ENCODE data around the gene KRTAP12-1.
"Not testable (repeated sequence)": the region's sequence is repeated elsewhere in the genome, so short reads cannot be mapped to it uniquely, and the experiment has no call there.

Gene KRTAP12-1

DNA sequence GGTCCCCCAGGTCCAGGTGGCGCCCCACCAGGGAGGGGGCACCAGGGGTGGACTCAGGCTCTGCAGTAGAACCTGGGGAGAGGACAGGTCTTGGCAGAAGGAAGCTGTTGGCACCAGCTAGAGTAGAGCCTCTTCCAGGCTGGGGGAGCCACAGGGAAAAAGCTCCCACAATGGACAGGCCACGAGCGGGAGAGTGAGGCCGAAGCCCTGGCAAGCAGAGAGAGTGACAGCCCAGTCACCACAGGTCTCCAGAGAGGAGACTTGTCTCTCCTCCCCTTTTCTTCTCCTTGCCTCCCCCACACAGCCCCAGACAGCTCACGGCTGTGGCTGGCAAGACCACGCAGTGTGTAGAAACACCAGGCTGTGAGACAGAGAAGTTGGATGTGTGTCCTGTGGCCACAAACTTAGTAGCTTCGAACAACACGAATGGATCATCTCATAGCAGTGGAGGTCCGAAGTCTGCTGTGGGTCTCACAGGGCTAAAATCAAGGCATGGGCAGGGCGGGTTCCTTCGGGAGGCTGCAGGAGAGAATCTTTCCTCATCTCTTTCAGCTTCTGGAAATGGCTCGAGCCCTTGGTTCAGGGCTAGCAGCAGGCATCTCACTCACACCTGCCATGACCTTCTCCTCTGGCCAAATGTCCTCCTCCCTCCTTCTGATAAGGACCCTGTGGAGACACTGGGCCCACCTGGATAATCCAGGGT lies 30.8 kb downstream of the KRTAP12-1 start:
- H3K4me3 ChIP-seq (ENCODE audit: low read depth, low read length) = no peak overlapping the region
- DNase-seq (ENCODE audit: low read depth) = no peak

DNA sequence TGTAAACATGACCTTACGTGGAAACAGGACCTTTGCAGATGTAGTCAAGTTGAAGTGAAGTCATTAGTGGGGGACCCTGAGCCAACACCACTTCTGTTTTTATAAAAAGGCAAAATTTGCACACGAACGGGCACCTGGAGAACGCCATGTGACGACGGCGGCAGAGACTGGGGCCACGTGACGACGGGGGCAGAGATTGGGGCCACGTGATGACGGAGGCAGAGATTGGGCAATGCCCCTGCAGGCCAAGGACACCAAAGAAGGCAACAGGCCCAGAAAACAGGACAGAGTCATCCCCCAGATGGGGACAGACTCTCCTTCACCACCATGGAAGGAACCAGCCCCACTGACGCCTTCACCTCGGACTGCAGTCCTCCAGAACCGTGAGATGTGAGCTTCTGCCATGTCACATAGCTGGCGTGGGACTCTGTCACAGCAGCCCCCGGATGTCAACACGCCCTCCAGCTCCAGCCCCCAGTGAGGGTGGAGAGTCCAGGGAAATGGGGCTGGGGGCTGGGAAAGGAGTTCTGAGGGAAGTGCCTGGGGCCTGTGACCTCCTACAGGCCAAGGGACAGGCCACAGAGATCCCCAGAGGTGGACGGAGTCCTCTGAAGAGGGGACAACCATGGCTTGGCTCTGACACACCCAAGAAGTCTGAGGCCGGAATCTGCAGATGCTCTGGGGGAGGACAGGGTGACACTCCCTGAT lies 31.5 kb downstream of the KRTAP12-1 start:
- DNase-seq (ENCODE audit: low read depth) = no peak
- no peak overlapping the region for H3K4me3 ChIP-seq (ENCODE audit: low read depth, low read length)

GRCh38 chr21:44649521-44650100 lies 32.4 kb downstream of the KRTAP12-1 start:
- no peak for DNase-seq (ENCODE audit: low read depth)
- no peak overlapping the region for H3K4me3 ChIP-seq (ENCODE audit: low read depth, low read length)

DNA sequence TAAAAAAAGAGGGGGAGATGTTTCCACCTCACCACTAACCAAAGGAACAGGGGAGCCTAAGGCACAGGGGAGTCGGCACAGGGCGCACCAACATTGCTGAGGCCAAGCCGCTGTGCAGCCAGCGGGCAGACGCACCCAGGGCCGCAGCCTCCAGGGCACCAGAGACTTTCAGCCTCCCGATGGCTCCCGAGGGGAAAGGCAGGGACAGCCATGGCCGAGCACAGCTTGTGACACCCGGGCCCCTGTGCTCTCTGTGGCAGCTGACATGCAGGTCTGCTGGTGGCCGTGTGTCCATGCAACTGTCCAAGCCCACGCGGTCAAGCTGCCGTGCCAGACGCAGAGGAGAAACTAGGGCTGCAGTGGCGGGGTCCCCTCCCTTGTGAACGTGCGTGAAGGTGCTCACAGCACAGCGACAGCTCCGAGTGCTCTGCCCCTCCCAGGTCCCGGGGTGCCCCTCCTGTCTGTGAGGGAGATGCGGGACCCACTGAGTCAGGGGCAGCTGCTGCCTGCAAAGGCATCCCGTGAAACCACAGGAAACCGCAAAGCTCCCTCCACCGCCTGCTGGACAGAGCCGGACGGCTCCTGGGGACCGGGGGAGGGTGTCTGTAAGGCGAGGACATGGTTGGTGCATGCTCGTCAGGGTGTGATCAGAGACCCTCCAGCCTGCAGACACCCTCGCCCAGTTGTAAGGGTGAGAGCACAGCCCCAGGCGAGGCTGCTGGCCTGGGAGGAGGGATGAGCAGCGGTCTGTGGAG lies 33.2 kb downstream of the KRTAP12-1 start:
- H3K4me3 ChIP-seq (ENCODE audit: low read depth, low read length) = no peak overlapping the region
- no peak for DNase-seq (ENCODE audit: low read depth)

DNA sequence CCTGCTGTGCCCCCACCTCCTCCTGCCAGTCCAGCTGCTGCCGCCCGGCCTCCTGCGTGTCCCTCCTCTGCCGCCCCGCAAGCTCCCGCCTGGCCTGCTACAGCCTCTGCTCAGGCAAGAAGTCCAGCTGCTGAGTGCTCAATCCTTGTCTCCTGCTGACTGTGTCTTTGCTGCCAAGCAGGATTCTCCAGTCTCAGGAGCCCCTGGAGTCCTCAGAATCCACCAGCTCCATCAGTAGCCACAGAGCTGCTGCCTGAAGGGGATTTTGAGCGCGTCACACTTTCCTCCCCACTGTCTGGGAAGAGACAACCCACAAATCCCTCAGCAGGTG lies 34.8 kb downstream of the KRTAP12-1 start:
- no peak for DNase-seq (ENCODE audit: low read depth)
- no peak overlapping the region for H3K4me3 ChIP-seq (ENCODE audit: low read depth, low read length)

DNA sequence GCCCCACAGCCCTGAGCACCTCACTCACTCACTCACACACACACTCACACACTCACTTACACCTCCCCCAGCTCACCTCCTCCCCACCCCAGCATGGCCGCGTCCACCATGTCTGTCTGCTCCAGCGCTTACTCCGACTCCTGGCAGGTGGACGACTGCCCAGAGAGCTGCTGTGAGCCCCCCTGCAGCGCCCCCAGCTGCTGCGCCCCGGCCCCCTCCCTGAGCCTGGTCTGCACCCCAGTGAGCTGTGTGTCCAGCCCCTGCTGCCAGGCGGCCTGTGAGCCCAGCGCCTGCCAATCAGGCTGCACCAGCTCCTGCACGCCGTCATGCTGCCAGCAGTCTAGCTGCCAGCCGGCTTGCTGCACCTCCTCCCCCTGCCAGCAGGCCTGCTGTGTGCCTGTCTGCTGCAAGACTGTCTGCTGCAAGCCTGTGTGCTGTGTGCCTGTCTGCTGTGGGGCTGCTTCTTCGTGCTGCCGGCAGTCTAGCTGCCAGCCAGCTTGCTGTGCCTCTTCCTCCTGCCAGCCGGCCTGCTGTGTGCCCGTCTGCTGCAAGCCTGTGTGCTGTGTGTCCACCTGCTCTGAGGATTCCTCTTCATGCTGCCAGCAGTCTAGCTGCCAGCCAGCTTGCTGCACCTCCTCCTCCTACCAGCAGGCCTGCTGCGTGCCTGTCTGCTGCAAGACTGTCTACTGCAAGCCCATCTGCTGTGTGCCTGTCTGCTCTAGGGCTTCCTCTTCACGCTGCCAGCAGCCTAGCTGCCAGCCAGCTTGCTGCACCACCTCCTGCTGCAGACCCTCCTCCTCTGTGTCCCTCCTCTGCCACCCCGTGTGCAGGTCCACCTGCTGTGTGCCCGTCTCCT lies 35.4 kb downstream of the KRTAP12-1 start, which contains the start of gene KRTAP10-11:
Gene KRTAP10-11 (plus strand): TSS at position 49 of the 856 bp plus-strand sequence. CDS start 45 bp downstream, at position 94.
- not testable (repeated sequence) for DNase-seq (ENCODE audit: low read depth); H3K4me3 ChIP-seq (ENCODE audit: low read depth, low read length)

DNA sequence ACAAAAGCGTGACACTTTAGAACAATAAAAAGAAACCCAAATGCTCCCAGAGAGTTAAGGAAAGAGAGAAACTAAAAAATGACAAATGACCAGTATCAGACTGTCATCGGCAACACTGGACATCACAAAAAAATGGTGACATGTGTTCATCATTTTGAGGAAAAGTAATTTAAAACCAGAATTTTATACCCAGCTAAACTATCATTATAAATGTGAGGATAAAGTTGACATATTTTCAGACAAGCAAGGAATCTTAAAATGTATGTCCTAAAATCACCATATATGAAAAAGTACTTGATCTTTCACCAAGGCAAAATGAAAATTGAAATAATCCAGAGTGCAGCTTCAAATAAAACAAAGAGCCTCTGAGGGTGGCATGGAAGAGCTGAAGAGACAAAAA lies 37.1 kb downstream of the KRTAP12-1 start:
- no peak overlapping the region for H3K4me3 ChIP-seq (ENCODE audit: low read depth, low read length)
- DNase-seq (ENCODE audit: low read depth) = no peak

DNA sequence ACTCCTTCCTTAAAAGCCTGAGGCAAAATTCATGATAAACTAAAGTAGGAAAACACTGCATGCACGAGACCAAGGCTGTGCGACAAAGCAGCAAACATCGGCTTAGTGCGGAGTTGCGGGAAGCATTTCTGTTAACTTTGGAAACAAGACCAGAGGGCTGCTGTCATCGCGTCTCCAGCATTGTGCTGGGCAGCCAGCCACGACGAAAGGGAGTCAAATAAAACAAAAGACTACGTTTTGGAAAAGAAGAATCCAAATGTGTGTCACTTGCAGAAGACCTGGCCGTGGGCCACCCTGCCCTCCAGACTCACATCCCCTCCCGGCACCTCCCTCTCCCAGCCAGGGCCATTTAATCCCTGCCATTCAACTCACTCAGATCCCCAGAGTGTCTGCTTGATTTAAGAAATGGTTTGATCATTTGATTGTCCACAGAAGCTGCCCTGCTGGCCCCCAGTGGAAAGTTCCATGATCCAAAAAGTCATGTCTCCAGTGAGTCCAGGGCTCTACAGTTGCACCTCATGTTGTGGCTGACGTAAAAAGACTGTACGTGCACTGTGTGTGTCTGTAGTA lies 38.1 kb downstream of the KRTAP12-1 start:
- no peak for DNase-seq (ENCODE audit: low read depth)
- H3K4me3 ChIP-seq (ENCODE audit: low read depth, low read length) = no peak overlapping the region

- DNase-seq (ENCODE audit: low read depth) = no peak
Observed at GRCh38 chr21:44640761-44641160, 41.2 kb downstream of the KRTAP12-1 start.

GRCh38 chr21:44639331-44639655 lies 42.7 kb downstream of the KRTAP12-1 start:
- DNase-seq (ENCODE audit: low read depth) = no peak
- no peak overlapping the region for H3K4me3 ChIP-seq (ENCODE audit: low read depth, low read length)

More at GRCh38 chr21:44640761-44641160, 41.2 kb downstream of the KRTAP12-1 start:
- no peak overlapping the region for H3K4me3 ChIP-seq (ENCODE audit: low read depth, low read length)

GRCh38 chr21:44638506-44639330 lies 43.2 kb downstream of the KRTAP12-1 start:
- H3K4me3 ChIP-seq (ENCODE audit: low read depth, low read length); DNase-seq (ENCODE audit: low read depth): not testable (repeated sequence)

DNA sequence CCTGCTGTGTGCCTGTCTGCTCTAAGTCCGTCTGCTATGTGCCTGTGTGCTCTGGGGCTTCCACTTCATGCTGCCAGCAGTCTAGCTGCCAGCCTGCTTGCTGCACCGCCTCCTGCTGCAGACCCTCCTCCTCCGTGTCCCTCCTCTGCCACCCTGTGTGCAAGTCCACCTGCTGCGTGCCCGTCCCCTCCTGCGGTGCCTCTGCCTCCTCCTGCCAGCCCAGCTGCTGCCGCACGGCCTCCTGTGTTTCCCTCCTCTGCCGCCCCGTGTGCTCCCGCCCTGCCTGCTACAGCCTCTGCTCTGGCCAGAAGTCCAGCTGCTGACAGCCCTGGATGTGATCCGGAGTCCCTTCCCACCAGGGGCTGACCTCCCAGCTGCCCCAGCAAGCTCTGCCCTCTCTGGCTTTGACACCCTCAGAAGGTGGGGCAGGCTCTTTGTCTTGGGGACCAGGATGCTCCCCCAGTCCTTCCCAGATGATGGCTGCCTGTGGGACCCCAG lies 44.1 kb downstream of the KRTAP12-1 start:
- not testable (repeated sequence) for H3K4me3 ChIP-seq (ENCODE audit: low read depth, low read length); DNase-seq (ENCODE audit: low read depth)

GRCh38 chr21:44637018-44637850 lies 44.7 kb downstream of the KRTAP12-1 start, which contains the start of gene KRTAP10-10:
Gene KRTAP10-10 (plus strand): TSS chr21:44637356. CDS start chr21:44637418, 62 bp downstream.
- H3K4me3 ChIP-seq (ENCODE audit: low read depth, low read length) = no peak within 1 kb of the TSS
- DNase-seq (ENCODE audit: low read depth) = no peak

DNA sequence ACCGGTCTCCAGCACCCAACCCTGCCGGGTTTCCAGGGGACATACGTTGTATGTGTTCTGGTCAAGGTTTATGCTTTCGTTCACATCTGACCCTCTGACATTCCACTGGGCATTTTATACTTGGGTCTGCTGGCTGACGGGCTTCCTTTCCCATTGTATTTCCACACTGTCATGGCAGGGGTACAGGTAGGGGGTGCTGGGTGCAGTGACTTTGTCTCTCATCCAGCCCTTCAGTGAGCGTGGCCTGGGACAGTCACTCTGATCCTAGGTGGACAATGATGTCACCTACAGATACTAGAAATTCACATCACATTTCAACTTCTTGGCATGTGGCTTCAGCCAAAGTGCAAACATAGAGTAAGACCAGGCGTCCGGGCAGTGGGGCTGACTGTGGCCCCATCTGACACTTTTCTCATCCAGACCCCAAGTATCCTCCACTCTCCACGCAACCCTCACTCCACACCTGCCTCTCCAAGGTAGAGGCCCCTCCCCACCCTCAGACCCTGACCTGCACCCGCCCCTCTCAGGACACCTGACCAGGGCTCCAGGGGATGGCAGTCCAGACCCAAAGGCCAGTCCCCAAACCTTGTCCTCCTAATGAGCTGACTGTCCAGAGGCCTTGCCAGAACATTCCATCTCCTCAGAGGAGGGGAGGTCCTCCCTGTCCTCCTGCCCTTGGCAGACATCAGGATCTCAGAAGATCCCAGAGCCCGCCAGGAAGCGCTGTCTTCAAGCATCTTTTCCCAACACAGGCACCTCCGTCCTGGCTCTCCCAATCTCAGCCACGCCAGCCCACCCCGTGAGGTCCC lies 45.5 kb downstream of the KRTAP12-1 start:
- H3K4me3 ChIP-seq (ENCODE audit: low read depth, low read length) = no peak overlapping the region
- DNase-seq (ENCODE audit: low read depth) = no peak

- no peak overlapping the region for H3K4me3 ChIP-seq (ENCODE audit: low read depth, low read length)
- no peak for DNase-seq (ENCODE audit: low read depth)
Observed at GRCh38 chr21:44632067-44632466, 49.9 kb downstream of the KRTAP12-1 start.
